Activated CD4-positive, CD25-positive, alpha-beta regulatory T cell treated with anti-CD3 and anti-CD28 coated beads, Interleukin-2, amount 50 U/mL, for 24 hours (primary cell): ENCODE measurements around the gene EPS8L2.

Source experiments
- ATAC-seq, 2 donors: fragments of 150-1000 bp; cut with Tn5 transposase; one replicate each; pipeline ENCODE4 v1.10.0; 2021; ENCODE audit warnings: mild to moderate bottlenecking in 1 of 2, moderate library complexity in 1 of 2

The EPS8L2 gene

GRCh38 chr11:704781-705645 is 1.0 kb upstream of the EPS8L2 start:
- ATAC-seq = no peak

GRCh38 chr11:706439-706956 is 467 bp downstream of the EPS8L2 start:
- peak in 1 of 2 donors; percentile 15 for ATAC-seq

GRCh38 chr11:706957-707816 is 1.2 kb downstream of the EPS8L2 start:
- no peak for ATAC-seq

- ATAC-seq = no peak
Measured at GRCh38 chr11:707817-708420, 1.9 kb downstream of the EPS8L2 start.

- no peak for ATAC-seq
Measured at GRCh38 chr11:708511-708910, 2.5 kb downstream of the EPS8L2 start.

- ATAC-seq = no peak
Measured at GRCh38 chr11:709109-709997, 3.3 kb downstream of the EPS8L2 start.

GRCh38 chr11:714436-714835 is 8.4 kb downstream of the EPS8L2 start:
- no peak for ATAC-seq

- no peak for ATAC-seq
Measured at GRCh38 chr11:719214-720016, 13.4 kb downstream of the EPS8L2 start.

- no peak for ATAC-seq
Measured at GRCh38 chr11:720017-720641, 14.1 kb downstream of the EPS8L2 start.

GRCh38 chr11:720642-721246 is 14.7 kb downstream of the EPS8L2 start:
- peak; percentile 15 to 63 for ATAC-seq

- ATAC-seq = no peak
Measured at GRCh38 chr11:721247-721740, 15.3 kb downstream of the EPS8L2 start.

- ATAC-seq = peak; percentile 28 to 54
Measured at GRCh38 chr11:721741-722345, 15.8 kb downstream of the EPS8L2 start.

- ATAC-seq = no peak
Measured at GRCh38 chr11:722346-722811, 16.3 kb downstream of the EPS8L2 start.

- peak; percentile 31 to 36 for ATAC-seq
Measured at GRCh38 chr11:723120-723883, 17.3 kb downstream of the EPS8L2 start.

- ATAC-seq = no peak
Measured at GRCh38 chr11:724049-724777, 18.2 kb downstream of the EPS8L2 start.

- ATAC-seq = no peak
Measured at GRCh38 chr11:724778-725386, 18.9 kb downstream of the EPS8L2 start.

GRCh38 chr11:725624-726202 is 19.7 kb downstream of the EPS8L2 start:
- no peak for ATAC-seq
